Neutrophil (primary cell): ENCODE data around the gene TAF15.

Experiments used
- H3K27ac ChIP-seq: fragments of 200-600 bp; sonication (generic); 2 replicates; pipeline ENCODE4 v1.5.1; 2016; ENCODE audit warnings: mild to moderate bottlenecking, moderate library complexity
- H3K27me3 ChIP-seq: fragments of 200-600 bp; sonication (generic); 2 replicates; pipeline ENCODE4 v1.6.0; 2016; ENCODE audit warnings: mild to moderate bottlenecking
- H3K36me3 ChIP-seq: fragments of 200-600 bp; sonication (generic); 2 replicates; pipeline ENCODE4 v1.5.1; 2017
- H3K4me1 ChIP-seq, 2 experiments: fragments of 200-600 bp in 1 of 2; sonication (generic) in 1 of 2; 1 replicate in 1 of 2; 2 replicates in 1 of 2; pipeline versions ENCODE4 v1.5.1 to v1.6.1; 2013 to 2016; ENCODE audit warnings: low read depth in 1 of 2, low read length in 1 of 2, mild to moderate bottlenecking in 1 of 2, moderate library complexity in 1 of 2; ENCODE audit not compliant: control insufficient read depth in 1 of 2, insufficient read depth in 1 of 2
- H3K4me3 ChIP-seq, 2 experiments: fragments of 200-600 bp in 1 of 2; sonication (generic) in 1 of 2; 1 replicate in 1 of 2; 2 replicates in 1 of 2; pipeline ENCODE4 v1.5.1; 2013 to 2016; ENCODE audit warnings: low read depth in 1 of 2, low read length in 1 of 2, mild to moderate bottlenecking in 1 of 2, moderate library complexity in 1 of 2
- H3K9me3 ChIP-seq: fragments of 200-600 bp; sonication (generic); 2 replicates; pipeline ENCODE4 v1.5.1; 2016
- TF ChIP-seq, protein P1 (sequence below): fragments of 200-600 bp; sonication (generic); IDR thresholded peaks from 2 replicates; pipeline ENCODE4 v1.5.1; 2016; ENCODE audit warnings: antibody characterized with exemption

The TAF15 gene

DNA sequence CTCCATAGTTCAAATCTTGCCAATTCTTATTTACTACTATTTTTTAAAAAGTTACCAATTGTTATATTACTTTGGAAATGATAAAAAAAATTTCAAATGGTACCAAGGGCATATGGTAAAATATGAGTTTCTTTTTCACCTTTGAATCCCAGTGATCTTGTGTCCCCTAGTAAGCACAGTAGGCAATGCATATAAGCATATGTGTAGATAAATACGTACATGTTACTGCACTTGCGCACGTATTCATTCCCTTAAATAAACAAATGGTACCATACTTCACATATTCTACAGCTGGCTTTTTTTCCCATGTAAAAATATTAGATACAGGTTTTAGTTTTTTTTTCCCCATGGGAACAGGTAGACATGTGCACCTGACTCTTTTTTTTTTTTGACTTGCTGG lies 31.8 kb downstream of the TAF15 start:
- TF ChIP-seq, protein P1, sequence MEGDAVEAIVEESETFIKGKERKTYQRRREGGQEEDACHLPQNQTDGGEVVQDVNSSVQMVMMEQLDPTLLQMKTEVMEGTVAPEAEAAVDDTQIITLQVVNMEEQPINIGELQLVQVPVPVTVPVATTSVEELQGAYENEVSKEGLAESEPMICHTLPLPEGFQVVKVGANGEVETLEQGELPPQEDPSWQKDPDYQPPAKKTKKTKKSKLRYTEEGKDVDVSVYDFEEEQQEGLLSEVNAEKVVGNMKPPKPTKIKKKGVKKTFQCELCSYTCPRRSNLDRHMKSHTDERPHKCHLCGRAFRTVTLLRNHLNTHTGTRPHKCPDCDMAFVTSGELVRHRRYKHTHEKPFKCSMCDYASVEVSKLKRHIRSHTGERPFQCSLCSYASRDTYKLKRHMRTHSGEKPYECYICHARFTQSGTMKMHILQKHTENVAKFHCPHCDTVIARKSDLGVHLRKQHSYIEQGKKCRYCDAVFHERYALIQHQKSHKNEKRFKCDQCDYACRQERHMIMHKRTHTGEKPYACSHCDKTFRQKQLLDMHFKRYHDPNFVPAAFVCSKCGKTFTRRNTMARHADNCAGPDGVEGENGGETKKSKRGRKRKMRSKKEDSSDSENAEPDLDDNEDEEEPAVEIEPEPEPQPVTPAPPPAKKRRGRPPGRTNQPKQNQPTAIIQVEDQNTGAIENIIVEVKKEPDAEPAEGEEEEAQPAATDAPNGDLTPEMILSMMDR, result no peak
- H3K27ac ChIP-seq, result no peak overlapping the region
- no peak overlapping the region for H3K4me3 ChIP-seq
- H3K36me3 ChIP-seq, result peaks cover 98% of the 10 kb centered on the region
- no peaks in the 10 kb centered on the region for H3K9me3 ChIP-seq
- no peaks in the 10 kb centered on the region for H3K27me3 ChIP-seq
- no peaks in the 10 kb centered on the region for H3K4me1 ChIP-seq

DNA sequence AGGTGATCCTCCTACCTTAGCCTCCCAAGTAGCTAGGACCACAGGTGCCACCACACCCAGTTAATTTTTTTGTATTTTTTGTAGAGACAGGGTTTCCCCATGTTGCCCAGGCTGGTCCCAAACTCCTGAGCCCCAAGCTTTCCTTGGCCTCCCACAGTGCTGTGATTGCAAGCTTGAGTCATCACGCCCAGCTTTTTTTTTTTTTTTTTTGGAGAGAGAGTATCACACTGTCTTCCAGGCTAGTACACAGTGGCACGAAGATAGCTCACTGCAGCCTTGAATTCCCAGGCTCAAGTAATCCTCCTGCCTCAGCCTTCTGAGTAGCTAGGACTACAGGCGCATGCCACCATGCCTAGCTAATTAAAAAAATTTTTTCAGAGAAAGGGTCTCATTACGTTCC lies 32.2 kb downstream of the TAF15 start:
- no peaks in the 10 kb centered on the region for H3K9me3 ChIP-seq
- TF ChIP-seq, protein P1, result no peak
- H3K4me3 ChIP-seq, result no peak overlapping the region
- H3K36me3 ChIP-seq, result peaks cover 98% of the 10 kb centered on the region
- H3K27me3 ChIP-seq, result no peaks in the 10 kb centered on the region
- H3K27ac ChIP-seq, result no peak overlapping the region
- no peaks in the 10 kb centered on the region for H3K4me1 ChIP-seq

DNA sequence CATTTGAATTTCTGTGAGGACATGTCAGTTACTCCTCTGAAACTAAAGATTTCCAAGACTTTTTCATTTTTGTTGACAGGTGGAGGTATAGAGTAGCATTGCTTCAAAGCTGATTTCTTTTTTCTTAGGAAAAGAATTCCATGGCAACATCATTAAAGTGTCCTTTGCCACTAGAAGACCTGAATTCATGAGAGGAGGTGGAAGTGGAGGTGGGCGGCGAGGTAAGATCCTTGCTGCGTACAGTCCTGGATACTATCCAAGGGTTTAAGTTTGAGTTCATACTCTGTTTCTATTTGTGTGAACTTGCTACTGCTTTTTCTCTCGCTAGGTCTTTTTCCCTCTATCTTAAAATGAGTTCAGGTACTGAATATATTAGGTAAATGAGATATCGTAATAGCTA lies 33.0 kb downstream of the TAF15 start:
- H3K36me3 ChIP-seq, result peaks cover 98% of the 10 kb centered on the region
- TF ChIP-seq, protein P1, result no peak

DNA sequence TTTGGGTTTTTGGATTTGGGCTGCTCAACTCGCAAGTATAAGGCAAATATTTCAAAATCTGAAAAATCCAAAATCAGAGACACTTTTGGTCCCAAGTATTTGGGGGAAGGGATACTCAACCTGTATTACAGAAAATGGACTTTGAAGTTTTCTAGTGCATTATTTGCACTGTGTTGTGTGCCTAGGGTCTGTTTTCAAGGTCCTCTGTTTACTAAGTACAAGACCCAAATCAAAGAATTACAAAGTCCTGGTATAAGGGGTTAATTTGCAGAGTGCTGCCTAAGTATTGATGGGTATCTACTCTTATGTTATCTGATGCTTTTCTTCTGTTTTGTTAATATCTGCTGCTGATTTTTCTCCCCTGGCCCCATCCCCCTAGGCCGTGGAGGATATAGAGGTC lies 34.4 kb downstream of the TAF15 start:
- no peaks in the 10 kb centered on the region for H3K27me3 ChIP-seq
- H3K9me3 ChIP-seq, result no peaks in the 10 kb centered on the region
- no peaks in the 10 kb centered on the region for H3K4me1 ChIP-seq
- TF ChIP-seq, protein P1, result no peak
- peaks cover 98% of the 10 kb centered on the region for H3K36me3 ChIP-seq
- H3K4me3 ChIP-seq, result no peak overlapping the region
- no peak overlapping the region for H3K27ac ChIP-seq

More for the DNA sequence above, 33.0 kb downstream of the TAF15 start:
- H3K9me3 ChIP-seq, result no peaks in the 10 kb centered on the region
- no peaks in the 10 kb centered on the region for H3K4me1 ChIP-seq
- H3K27me3 ChIP-seq, result no peaks in the 10 kb centered on the region
- no peak overlapping the region for H3K27ac ChIP-seq
- no peak overlapping the region for H3K4me3 ChIP-seq

DNA sequence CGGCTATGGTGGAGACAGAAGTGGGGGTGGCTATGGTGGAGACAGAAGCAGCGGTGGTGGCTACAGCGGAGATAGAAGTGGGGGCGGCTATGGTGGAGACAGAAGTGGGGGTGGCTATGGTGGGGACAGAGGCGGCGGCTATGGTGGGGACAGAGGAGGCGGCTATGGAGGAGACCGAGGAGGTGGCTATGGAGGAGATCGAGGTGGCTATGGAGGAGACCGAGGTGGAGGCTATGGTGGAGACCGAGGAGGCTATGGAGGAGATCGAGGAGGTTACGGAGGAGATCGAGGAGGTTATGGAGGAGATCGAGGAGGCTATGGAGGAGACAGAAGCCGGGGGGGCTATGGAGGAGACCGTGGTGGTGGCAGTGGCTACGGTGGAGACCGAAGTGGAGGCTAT lies 35.3 kb downstream of the TAF15 start:
- Histone ChIP-seq H3K4me1 (no peaks in the 10 kb centered on the region), H3K27me3 (no peaks in the 10 kb centered on the region), H3K9me3 (no peaks in the 10 kb centered on the region), H3K36me3 (peaks cover 91% of the 10 kb centered on the region), H3K27ac (no peak overlapping the region), H3K4me3 (no peak overlapping the region)
- TF ChIP-seq, protein P1, result no peak
